Tibial nerve (tissue), 4 donors: Measurements from ENCODE around the gene MAVS. TPM values are rescaled to one million over a fixed set of nuclear protein-coding genes. Genes with fewer than 3 reads are reported as not detected.
A peak's percentile ranks its signal among the peaks of the same experiment; 100 is the strongest.

Source experiments
- DNase-seq, 2 donors: peaks; one replicate each; pipeline ENCODE4 v3.0.0-alpha.2; 2019; ENCODE audit warnings: low spot score in 2 of 2
- H3K27ac ChIP-seq, 4 donors: fragments of 200-600 bp; sonication (generic) in 3 of 4; one replicate each; pipeline ENCODE4 v1.5.1; 2017 to 2019; ENCODE audit warnings: mild to moderate bottlenecking in 1 of 4
- H3K27me3 ChIP-seq, 2 donors: fragments of 200-600 bp; sonication (generic) in 1 of 2; one replicate each; pipeline versions ENCODE4 v1.5.1 to v1.6.0; 2017 to 2019
- H3K36me3 ChIP-seq, 3 donors: fragments of 200-600 bp; sonication (generic); one replicate each; pipeline ENCODE4 v1.5.1; 2018 to 2019
- H3K4me1 ChIP-seq, 4 donors: fragments of 200-600 bp; sonication (generic) in 3 of 4; one replicate each; pipeline ENCODE4 v1.5.1; 2017 to 2019
- H3K4me3 ChIP-seq, 4 donors: fragments of 200-600 bp; sonication (generic) in 3 of 4; one replicate each; pipeline ENCODE4 v1.5.1; 2017 to 2019; ENCODE audit warnings: mild to moderate bottlenecking in 1 of 4, moderate library complexity in 1 of 4
- H3K9me3 ChIP-seq, 4 donors: fragments of 200-600 bp; sonication (generic) in 3 of 4; one replicate each; pipeline ENCODE4 v1.5.1; 2017 to 2019
- CTCF ChIP-seq, 5 experiments: fragments of 200-600 bp in 3 of 5; fragments of 450-650 bp in 2 of 5; sonication (generic) in 3 of 5; IDR thresholded peaks; one replicate each; pipeline ENCODE4 v1.5.1; 2016 to 2019; ENCODE audit warnings: antibody characterized with exemption in 5 of 5, mild to moderate bottlenecking in 3 of 5, moderate library complexity in 2 of 5
- EP300 ChIP-seq, 2 donors: sonication (generic); formaldehyde crosslinking; IDR thresholded peaks; one replicate each; pipeline ENCODE4 v1.6.1; 2017; ENCODE audit warnings: antibody characterized with exemption in 2 of 2, mild to moderate bottlenecking in 1 of 2
- POLR2A ChIP-seq, 2 donors: fragments of 450-650 bp; IDR thresholded peaks; one replicate each; pipeline ENCODE4 v1.6.1; 2017; ENCODE audit warnings: antibody characterized with exemption in 2 of 2, mild to moderate bottlenecking in 2 of 2, moderate library complexity in 2 of 2
- WGBS, 2 donors: methylation state at CpG; one replicate each; pipeline ENCODE4 v1.1.5; 2018; 5-methylcytosine and 5-hydroxymethylcytosine counted together
- total RNA-seq, 4 donors: library from RNA; depleted of rRNA; stranded (reverse); fragments of >200 nt; gene quantifications; one replicate each; pipeline ENCODE4 v1.1.0, GENCODE V29; 2016

MAVS gene
- total RNA-seq, 4 donors from 2014 or later, result 34.5 to 49.8 (median 39.3) TPM

- peaks cover 0 to 28% (median 10%) of the 10 kb centered on the region in 4 donors for H3K4me1 ChIP-seq
- no peak for DNase-seq
- TF ChIP-seq CTCF (IDR thresholded peaks at IDR 0.05) (no peak), EP300 (IDR thresholded peaks at IDR 0.05) (no peak), POLR2A (IDR thresholded peaks at IDR 0.05) (no peak)
- H3K4me3 ChIP-seq, result no peak overlapping the region
- no peaks in the 10 kb centered on the region for H3K27me3 ChIP-seq
- peaks cover 0 to 4% (median 0%) of the 10 kb centered on the region in 3 donors for H3K36me3 ChIP-seq
- H3K27ac ChIP-seq, result peak overlapping the region in 1 of 4 donors; percentile 43
- whole genome bisulfite sequencing, 2 donors, result 85 to 100% methylated on average over 1 of the region's 1 CpG
- no peaks in the 10 kb centered on the region for H3K9me3 ChIP-seq
Observed at GRCh38 chr20:3848565-3848964, 1.9 kb downstream of the MAVS start.

GRCh38 chr20:3854462-3854871 lies 7.8 kb downstream of the MAVS start:
- DNase-seq, result no peak
- Histone ChIP-seq H3K4me1 (peaks cover 0 to 7% (median 0%) of the 10 kb centered on the region in 4 donors), H3K27me3 (no peaks in the 10 kb centered on the region), H3K27ac (no peak overlapping the region), H3K36me3 (peaks cover 0 to 53% (median 13%) of the 10 kb centered on the region in 3 donors), H3K4me3 (no peak overlapping the region), H3K9me3 (no peaks in the 10 kb centered on the region)
- TF ChIP-seq CTCF (IDR thresholded peaks at IDR 0.05), result no peak
- TF ChIP-seq POLR2A (IDR thresholded peaks at IDR 0.05), result no peak
- TF ChIP-seq EP300 (IDR thresholded peaks at IDR 0.05), result no peak
- 69 to 71% methylated on average over 4 of the region's 4 CpGs for WGBS, 2 donors

GRCh38 chr20:3857405-3857804 lies 10.8 kb downstream of the MAVS start:
- peaks cover 0 to 7% (median 0%) of the 10 kb centered on the region in 4 donors for H3K4me1 ChIP-seq
- no peak for DNase-seq
- TF ChIP-seq POLR2A (IDR thresholded peaks at IDR 0.05) (no peak), CTCF (IDR thresholded peaks at IDR 0.05) (no peak), EP300 (IDR thresholded peaks at IDR 0.05) (no peak)
- peaks cover 6 to 82% (median 27%) of the 10 kb centered on the region in 3 donors for H3K36me3 ChIP-seq
- no peak overlapping the region for H3K4me3 ChIP-seq
- H3K27me3 ChIP-seq, result no peaks in the 10 kb centered on the region
- no peak overlapping the region for H3K27ac ChIP-seq
- H3K9me3 ChIP-seq, result no peaks in the 10 kb centered on the region
- 79 to 89% methylated on average over 13 to 14 of the region's 14 CpGs for WGBS, 2 donors

- H3K4me1 ChIP-seq, result peaks cover 0 to 7% (median 0%) of the 10 kb centered on the region in 4 donors
- DNase-seq, result no peak
- no peaks in the 10 kb centered on the region for H3K9me3 ChIP-seq
- H3K36me3 ChIP-seq, result peaks cover 8 to 95% (median 35%) of the 10 kb centered on the region in 3 donors
- TF ChIP-seq POLR2A (IDR thresholded peaks at IDR 0.05) (no peak), CTCF (IDR thresholded peaks at IDR 0.05) (no peak), EP300 (IDR thresholded peaks at IDR 0.05) (no peak)
- H3K27ac ChIP-seq, result no peak overlapping the region
- no peaks in the 10 kb centered on the region for H3K27me3 ChIP-seq
- no peak overlapping the region for H3K4me3 ChIP-seq
- WGBS, 2 donors, result 89 to 96% methylated on average over 6 of the region's 6 CpGs
Observed at GRCh38 chr20:3858689-3859088, 12.1 kb downstream of the MAVS start.

- no peak for TF ChIP-seq POLR2A (IDR thresholded peaks at IDR 0.05)
- TF ChIP-seq EP300 (IDR thresholded peaks at IDR 0.05), result no peak
- no peak for TF ChIP-seq CTCF (IDR thresholded peaks at IDR 0.05)
- WGBS, 2 donors, result 91 to 95% methylated on average over 7 of the region's 7 CpGs
- H3K36me3 ChIP-seq, result peaks cover 8 to 100% (median 48%) of the 10 kb centered on the region in 3 donors
Observed at GRCh38 chr20:3861191-3861590, 14.6 kb downstream of the MAVS start.

More at GRCh38 chr20:3861191-3861590, 14.6 kb downstream of the MAVS start:
- no peaks in the 10 kb centered on the region for H3K27me3 ChIP-seq
- peaks cover 0 to 4% (median 0%) of the 10 kb centered on the region in 4 donors for H3K4me1 ChIP-seq
- no peaks in the 10 kb centered on the region for H3K9me3 ChIP-seq
- H3K27ac ChIP-seq, result no peak overlapping the region
- DNase-seq, result no peak
- no peak overlapping the region for H3K4me3 ChIP-seq
